K562 (cell line): ENCODE measurements around the gene OR4D9. TPM values are rescaled to one million over a fixed set of nuclear protein-coding genes. Genes with fewer than 3 reads are reported as not detected.

Experiments used
- ATAC-seq: fragments of 200-7000 bp; cut with Tn5 transposase; 3 replicates; pipeline ENCODE4 v1.9.1; 2020; ENCODE audit warnings: moderate library complexity
- BruUV-seq: library from RNA; stranded (reverse); fragments of 400-500 nt; replicated peaks from 2 replicates; lab custom pipeline; 2021; lab: Mats Ljungman, UMichigan
- CTCF ChIA-PET: fragments of 300-600 bp; formaldehyde crosslinking; extraction: SDS; loops from one replicate; lab custom pipeline; 2021; ENCODE audit warnings: low intra/inter-chr PET ratio; lab: Yijun Ruan, JAX
- POLR2A ChIA-PET: fragments of 300-600, 350-650 bp; sonication (Branson Sonifier 250); formaldehyde crosslinking; extraction: SDS; loops from one replicate; lab custom pipeline; 2021; ENCODE audit warnings: antibody characterized with exemption, inconsistent platforms; lab: Yijun Ruan, JAX
- DNase-seq, 4 experiments: peaks; one replicate each; pipeline versions ENCODE4 v3.0.0 to v3.0.0-alpha.2; 2011 to 2018; ENCODE audit warnings: low spot score in 3 of 4, mixed read lengths in 3 of 4; ENCODE audit errors: extremely low read depth in 1 of 4
- FAIRE-seq: peaks from 2 replicates; lab custom pipeline; 2011; peaks lifted over from hg19 to GRCh38; lab: Jason Lieb, UNC
- H2AFZ ChIP-seq: 2 replicates; pipeline ENCODE4 v1.6.0; 2011; ENCODE audit warnings: low read depth, low read length, control low read depth, inconsistent platforms
- H3K27ac ChIP-seq: fragments of 200-600 bp; 3 replicates; pipeline ENCODE4 v1.8.0; 2011; ENCODE audit warnings: low read depth, mild to moderate bottlenecking, control low read depth, inconsistent platforms, low read length, moderate library complexity, mixed read lengths; ENCODE audit errors: extremely low read depth
- H3K27me3 ChIP-seq, 2 experiments: fragments of 300-600 bp in 1 of 2; 2 replicates in 1 of 2; 3 replicates in 1 of 2; pipeline versions ENCODE4 v1.6.0 to v1.8.0; 2011; ENCODE audit warnings: inconsistent platforms in 2 of 2, low read length in 2 of 2, mild to moderate bottlenecking in 1 of 2, mixed read lengths in 1 of 2, moderate library complexity in 1 of 2; ENCODE audit not compliant: control insufficient read depth in 2 of 2, insufficient read depth in 2 of 2
- H3K36me3 ChIP-seq: fragments of 300-600 bp; 3 replicates; pipeline ENCODE4 v1.8.0; 2011; ENCODE audit warnings: mild to moderate bottlenecking, low read length, inconsistent platforms; ENCODE audit not compliant: control insufficient read depth, insufficient read depth
- H3K4me1 ChIP-seq, 2 experiments: fragments of 200-600 bp in 1 of 2; replicated peaks in 1 of 2; 2 replicates in 1 of 2; 3 replicates in 1 of 2; pipeline versions ENCODE4 v1.5.1 to v1.8.0; 2011; ENCODE audit warnings: inconsistent platforms in 2 of 2, low read length in 2 of 2, mild to moderate bottlenecking in 1 of 2, mixed read lengths in 1 of 2, moderate library complexity in 1 of 2; ENCODE audit not compliant: control insufficient read depth in 2 of 2, insufficient read depth in 2 of 2
- H3K4me2 ChIP-seq: 2 replicates; pipeline ENCODE4 v1.6.1; 2011; ENCODE audit warnings: low read length, control low read depth, inconsistent platforms, mixed read lengths; ENCODE audit not compliant: insufficient read depth
- H3K4me3 ChIP-seq: fragments of 200-600 bp; sonication (generic), shearing (Covaris generic); 2 replicates; pipeline ENCODE4 v1.5.1; 2016; ENCODE audit warnings: control low read depth, inconsistent platforms
- H3K79me2 ChIP-seq: fragments of 200-600 bp; 3 replicates; pipeline ENCODE4 v1.8.0; 2011; ENCODE audit warnings: low read length, inconsistent platforms; ENCODE audit not compliant: control insufficient read depth, insufficient read depth
- H3K9ac ChIP-seq, 2 experiments: 2 replicates each; pipeline versions ENCODE4 v1.6.0 to v1.6.1; 2011; ENCODE audit warnings: low read depth in 2 of 2, low read length in 2 of 2, control low read depth in 1 of 2, inconsistent platforms in 1 of 2, mild to moderate bottlenecking in 1 of 2, mixed read lengths in 1 of 2; ENCODE audit not compliant: insufficient read depth in 1 of 2
- H3K9me1 ChIP-seq: one replicate; pipeline ENCODE4 v1.6.0; 2011; ENCODE audit warnings: inconsistent platforms, mild to moderate bottlenecking, low read length, moderate library complexity; ENCODE audit not compliant: control insufficient read depth, insufficient read depth
- H3K9me3 ChIP-seq: replicated peaks from 2 replicates; pipeline ENCODE4 v1.5.1; 2011; ENCODE audit warnings: low read depth, low read length, inconsistent platforms; ENCODE audit not compliant: control insufficient read depth, insufficient read depth
- H4K20me1 ChIP-seq: replicated peaks from 2 replicates; pipeline ENCODE4 v1.6.1; 2011; ENCODE audit warnings: low read length, inconsistent platforms, mixed read lengths; ENCODE audit not compliant: control insufficient read depth, insufficient read depth
- CEBPB ChIP-seq: fragments of 450-650 bp; IDR thresholded peaks from 2 replicates; pipeline ENCODE4 v1.6.1; 2016; ENCODE audit warnings: missing genetic modification characterization, missing compliant biosample characterization
- CHD7 ChIP-seq: fragments of 200-600 bp; sonication (generic); IDR thresholded peaks from one replicate; pipeline ENCODE4 v1.6.1; 2012; ENCODE audit warnings: mild to moderate bottlenecking, low read depth, low read length, inconsistent platforms
- in situ Hi-C: fragments of 300-500 bp; cut with MboI; formaldehyde crosslinking; loops from 4 replicates; pipeline ENCODE4 v1.15.0; 2018; ENCODE audit warnings: inconsistent platforms, mixed read lengths
- intact Hi-C: fragments of 100-400 bp; cut with micrococcal nuclease; formaldehyde crosslinking; loops from 2 replicates; pipeline ENCODE4 v1.14.2; 2022
- polyA plus RNA-seq, 8 experiments: library from polyadenylated mRNA; depleted of rRNA in 4 of 8; stranded (reverse) in 5 of 8; unstranded in 3 of 8; fragments of >200 nt; fragmentation: Nextera tagmentation in 2 of 8; fragmentation: Illumina TruSeq in 1 of 8; extraction: Ambion mirVana in 2 of 8; extraction: Trizol in 1 of 8; gene quantifications; 2 replicates each; pipeline versions ENCODE4 v1.2.1 to v1.2.3, GENCODE V29; 2011 to 2014; ENCODE audit warnings: inconsistent platforms in 1 of 8, missing spikeins in 1 of 8
- total RNA-seq, 7 experiments: library from RNA; depleted of rRNA in 6 of 7; stranded (reverse); fragments of >200 nt in 6 of 7; fragmentation: Illumina TruSeq in 2 of 7; extraction: Trizol in 2 of 7; gene quantifications; 2 replicates each; pipeline versions ENCODE4 v1.2.1 to v1.2.3, GENCODE V29; 2011 to 2021; ENCODE audit warnings: low replicate concordance in 1 of 7
- TF ChIP-seq, protein P1 (sequence below): fragments of 250-450 bp; sonication (Bioruptor Pico); IDR thresholded peaks from 2 replicates; pipeline ENCODE4 v1.4.0; 2020; ENCODE audit warnings: mild to moderate bottlenecking, moderate library complexity, borderline replicate concordance

The OR4D9 gene
- total and polyA plus RNA-seq, 9 of the 15 experiments (the other 6 are each of a cell fraction or from before 2014, with no cell fraction given) = not detected

GRCh38 chr11:59475176-59475575 is 36.2 kb upstream of the OR4D9 start (continued):
- TF ChIP-seq, protein P1, sequence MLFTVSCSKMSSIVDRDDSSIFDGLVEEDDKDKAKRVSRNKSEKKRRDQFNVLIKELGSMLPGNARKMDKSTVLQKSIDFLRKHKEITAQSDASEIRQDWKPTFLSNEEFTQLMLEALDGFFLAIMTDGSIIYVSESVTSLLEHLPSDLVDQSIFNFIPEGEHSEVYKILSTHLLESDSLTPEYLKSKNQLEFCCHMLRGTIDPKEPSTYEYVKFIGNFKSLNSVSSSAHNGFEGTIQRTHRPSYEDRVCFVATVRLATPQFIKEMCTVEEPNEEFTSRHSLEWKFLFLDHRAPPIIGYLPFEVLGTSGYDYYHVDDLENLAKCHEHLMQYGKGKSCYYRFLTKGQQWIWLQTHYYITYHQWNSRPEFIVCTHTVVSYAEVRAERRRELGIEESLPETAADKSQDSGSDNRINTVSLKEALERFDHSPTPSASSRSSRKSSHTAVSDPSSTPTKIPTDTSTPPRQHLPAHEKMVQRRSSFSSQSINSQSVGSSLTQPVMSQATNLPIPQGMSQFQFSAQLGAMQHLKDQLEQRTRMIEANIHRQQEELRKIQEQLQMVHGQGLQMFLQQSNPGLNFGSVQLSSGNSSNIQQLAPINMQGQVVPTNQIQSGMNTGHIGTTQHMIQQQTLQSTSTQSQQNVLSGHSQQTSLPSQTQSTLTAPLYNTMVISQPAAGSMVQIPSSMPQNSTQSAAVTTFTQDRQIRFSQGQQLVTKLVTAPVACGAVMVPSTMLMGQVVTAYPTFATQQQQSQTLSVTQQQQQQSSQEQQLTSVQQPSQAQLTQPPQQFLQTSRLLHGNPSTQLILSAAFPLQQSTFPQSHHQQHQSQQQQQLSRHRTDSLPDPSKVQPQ = no peak

DNA sequence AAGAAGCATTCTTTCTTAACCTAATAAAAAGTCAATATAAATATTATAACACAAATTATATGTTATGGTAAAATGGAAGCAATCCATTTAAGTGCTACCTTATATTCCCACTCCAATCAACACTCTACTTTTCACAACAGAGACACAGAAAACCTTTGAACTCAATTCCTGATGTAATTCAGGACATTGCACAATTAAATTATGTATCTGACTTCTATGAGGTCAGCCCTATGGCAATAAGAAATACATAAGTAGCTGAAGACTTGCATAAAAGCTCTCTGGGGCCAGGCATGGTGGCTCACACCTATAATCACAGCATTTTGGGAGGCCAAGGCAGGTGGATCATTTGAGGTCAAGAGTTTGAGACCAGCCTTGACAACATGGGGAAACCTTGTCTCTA is 31.4 kb upstream of the OR4D9 start:
- CTCF ChIA-PET = no interaction called here
- Histone ChIP-seq H3K9me3 (no peaks in the 10 kb centered on the region), H3K4me3 (no peak overlapping the region), H4K20me1 (no peaks in the 10 kb centered on the region), H3K9ac (no peak overlapping the region), H2AFZ (no peak overlapping the region), H3K4me2 (no peak overlapping the region), H3K79me2 (no peaks in the 10 kb centered on the region), H3K36me3 (no peaks in the 10 kb centered on the region), H3K4me1 (no peaks in the 10 kb centered on the region), H3K27me3 (peaks cover 3 to 17% of the 10 kb centered on the region in 2 experiments; a peak in 4 of 5 replicates), H3K27ac (no peak overlapping the region), H3K9me1 (no peaks in the 10 kb centered on the region)
- BruUV-seq = no TSS peak
- no peak for TF ChIP-seq CHD7
- peak; percentile 36; the same call in 1 of the 2 replicates for TF ChIP-seq CEBPB
- ATAC-seq (no peak), DNase-seq (no peak), FAIRE-seq (no peak)
- intact Hi-C loops = no loop called here
- in situ Hi-C loops = no loop called here
- POLR2A ChIA-PET = interaction anchor here (1.0 kb wide), 1 partner anchor 9 kb away, joined by 5 read pairs; no protein-coding TSS in a partner anchor
